Lower leg skin (tissue), 3 donors: ENCODE results near the gene EPG5.

Experiments
- CTCF ChIP-seq, 3 donors: fragments of 450-650 bp; IDR thresholded peaks; one replicate each; pipeline ENCODE4 v1.5.1; 2016; ENCODE audit warnings: antibody characterized with exemption in 3 of 3, mild to moderate bottlenecking in 3 of 3, moderate library complexity in 2 of 3
- POLR2A ChIP-seq, 2 donors: fragments of 450-650 bp; IDR thresholded peaks; one replicate each; pipeline ENCODE4 v1.6.1; 2016 to 2017; ENCODE audit warnings: antibody characterized with exemption in 2 of 2, mild to moderate bottlenecking in 1 of 2, moderate library complexity in 1 of 2

GRCh38 chr18:45978084-45978483 lies 11.0 kb upstream of the EPG5 start:
- TF ChIP-seq CTCF (IDR thresholded peaks at IDR 0.05) (no peak), POLR2A (IDR thresholded peaks at IDR 0.05) (no peak)
